ENCODE data around the gene TFAP2B.

DNA sequence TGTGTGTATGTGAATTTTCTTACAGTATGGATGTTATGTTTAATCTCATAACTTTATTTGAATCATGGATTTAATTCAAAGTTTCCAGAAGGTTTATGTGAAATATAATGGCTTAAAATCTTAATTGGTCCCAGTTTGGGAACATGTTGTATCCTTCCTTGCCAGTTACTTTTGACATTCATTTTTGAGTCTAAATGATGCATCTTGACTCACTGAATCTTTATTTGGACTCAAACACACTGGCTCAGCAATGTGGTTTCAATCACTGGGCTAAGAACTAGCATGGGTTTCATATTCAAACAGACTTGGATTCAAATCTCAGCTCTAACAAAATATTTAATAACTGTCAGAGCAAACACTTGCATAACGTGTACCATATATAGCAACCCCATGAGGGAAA, 25.9 kb upstream of the TFAP2B start:
- no peak for TF ChIP-seq POLR2AphosphoS5 (IDR thresholded peaks at IDR 0.05; ENCODE audit: low read depth)
- TF ChIP-seq, protein P1, sequence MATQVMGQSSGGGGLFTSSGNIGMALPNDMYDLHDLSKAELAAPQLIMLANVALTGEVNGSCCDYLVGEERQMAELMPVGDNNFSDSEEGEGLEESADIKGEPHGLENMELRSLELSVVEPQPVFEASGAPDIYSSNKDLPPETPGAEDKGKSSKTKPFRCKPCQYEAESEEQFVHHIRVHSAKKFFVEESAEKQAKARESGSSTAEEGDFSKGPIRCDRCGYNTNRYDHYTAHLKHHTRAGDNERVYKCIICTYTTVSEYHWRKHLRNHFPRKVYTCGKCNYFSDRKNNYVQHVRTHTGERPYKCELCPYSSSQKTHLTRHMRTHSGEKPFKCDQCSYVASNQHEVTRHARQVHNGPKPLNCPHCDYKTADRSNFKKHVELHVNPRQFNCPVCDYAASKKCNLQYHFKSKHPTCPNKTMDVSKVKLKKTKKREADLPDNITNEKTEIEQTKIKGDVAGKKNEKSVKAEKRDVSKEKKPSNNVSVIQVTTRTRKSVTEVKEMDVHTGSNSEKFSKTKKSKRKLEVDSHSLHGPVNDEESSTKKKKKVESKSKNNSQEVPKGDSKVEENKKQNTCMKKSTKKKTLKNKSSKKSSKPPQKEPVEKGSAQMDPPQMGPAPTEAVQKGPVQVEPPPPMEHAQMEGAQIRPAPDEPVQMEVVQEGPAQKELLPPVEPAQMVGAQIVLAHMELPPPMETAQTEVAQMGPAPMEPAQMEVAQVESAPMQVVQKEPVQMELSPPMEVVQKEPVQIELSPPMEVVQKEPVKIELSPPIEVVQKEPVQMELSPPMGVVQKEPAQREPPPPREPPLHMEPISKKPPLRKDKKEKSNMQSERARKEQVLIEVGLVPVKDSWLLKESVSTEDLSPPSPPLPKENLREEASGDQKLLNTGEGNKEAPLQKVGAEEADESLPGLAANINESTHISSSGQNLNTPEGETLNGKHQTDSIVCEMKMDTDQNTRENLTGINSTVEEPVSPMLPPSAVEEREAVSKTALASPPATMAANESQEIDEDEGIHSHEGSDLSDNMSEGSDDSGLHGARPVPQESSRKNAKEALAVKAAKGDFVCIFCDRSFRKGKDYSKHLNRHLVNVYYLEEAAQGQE (IDR thresholded peaks at IDR 0.05; ENCODE audit: insufficient replicate concordance, low read depth) = no peak
- TF ChIP-seq, protein P2, sequence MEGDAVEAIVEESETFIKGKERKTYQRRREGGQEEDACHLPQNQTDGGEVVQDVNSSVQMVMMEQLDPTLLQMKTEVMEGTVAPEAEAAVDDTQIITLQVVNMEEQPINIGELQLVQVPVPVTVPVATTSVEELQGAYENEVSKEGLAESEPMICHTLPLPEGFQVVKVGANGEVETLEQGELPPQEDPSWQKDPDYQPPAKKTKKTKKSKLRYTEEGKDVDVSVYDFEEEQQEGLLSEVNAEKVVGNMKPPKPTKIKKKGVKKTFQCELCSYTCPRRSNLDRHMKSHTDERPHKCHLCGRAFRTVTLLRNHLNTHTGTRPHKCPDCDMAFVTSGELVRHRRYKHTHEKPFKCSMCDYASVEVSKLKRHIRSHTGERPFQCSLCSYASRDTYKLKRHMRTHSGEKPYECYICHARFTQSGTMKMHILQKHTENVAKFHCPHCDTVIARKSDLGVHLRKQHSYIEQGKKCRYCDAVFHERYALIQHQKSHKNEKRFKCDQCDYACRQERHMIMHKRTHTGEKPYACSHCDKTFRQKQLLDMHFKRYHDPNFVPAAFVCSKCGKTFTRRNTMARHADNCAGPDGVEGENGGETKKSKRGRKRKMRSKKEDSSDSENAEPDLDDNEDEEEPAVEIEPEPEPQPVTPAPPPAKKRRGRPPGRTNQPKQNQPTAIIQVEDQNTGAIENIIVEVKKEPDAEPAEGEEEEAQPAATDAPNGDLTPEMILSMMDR (IDR thresholded peaks at IDR 0.05; ENCODE audit: insufficient read depth, low read length) = no peak
- no peak for TF ChIP-seq GABPA (IDR thresholded peaks at IDR 0.05; ENCODE audit: low read depth)
